Liver (tissue), 9 donors: ENCODE measurements around the gene SUPT6H. TPM values are rescaled to one million over a fixed set of nuclear protein-coding genes. Genes with fewer than 3 reads are reported as not detected.

ENCODE experiments used
- DNase-seq: peaks from one replicate; pipeline ENCODE4 v3.0.0-alpha.2; 2017; ENCODE audit warnings: low spot score
- H3K27ac ChIP-seq, 2 donors: one replicate each; pipeline ENCODE4 v1.7.0; 2013; ENCODE audit warnings: inconsistent platforms in 2 of 2, low read length in 2 of 2, control low read depth in 1 of 2, low read depth in 1 of 2, mild to moderate bottlenecking in 1 of 2
- H3K27me3 ChIP-seq, 4 donors: one replicate each; pipeline versions ENCODE4 v1.6.1 to v1.7.0; 2013; ENCODE audit warnings: low read length in 3 of 4, inconsistent platforms in 1 of 4, mild to moderate bottlenecking in 1 of 4, moderate library complexity in 1 of 4; ENCODE audit not compliant: control insufficient read depth in 4 of 4, insufficient read depth in 4 of 4
- H3K36me3 ChIP-seq, 4 donors: one replicate each; pipeline versions ENCODE4 v1.6.1 to v1.7.0; 2013; ENCODE audit warnings: low read length in 3 of 4, mild to moderate bottlenecking in 3 of 4, low read depth in 1 of 4, moderate library complexity in 1 of 4; ENCODE audit not compliant: control insufficient read depth in 4 of 4, insufficient read depth in 3 of 4
- H3K4me1 ChIP-seq, 4 donors: one replicate each; pipeline versions ENCODE4 v1.6.1 to v1.7.0; 2013; ENCODE audit warnings: low read length in 3 of 4, mild to moderate bottlenecking in 3 of 4, moderate library complexity in 1 of 4; ENCODE audit not compliant: control insufficient read depth in 4 of 4, insufficient read depth in 4 of 4
- H3K4me3 ChIP-seq, 3 donors: one replicate each; pipeline versions ENCODE4 v1.6.1 to v1.7.0; 2013; ENCODE audit warnings: low read length in 3 of 3, control low read depth in 1 of 3, low read depth in 1 of 3, mild to moderate bottlenecking in 1 of 3
- H3K9ac ChIP-seq, 2 donors: one replicate each; pipeline ENCODE4 v1.7.0; 2013; ENCODE audit warnings: low read length in 2 of 2, mild to moderate bottlenecking in 2 of 2, moderate library complexity in 2 of 2, control low read depth in 1 of 2, low read depth in 1 of 2
- H3K9me3 ChIP-seq, 4 donors: one replicate each; pipeline versions ENCODE4 v1.6.1 to v1.7.0; 2013; ENCODE audit warnings: low read length in 3 of 4; ENCODE audit not compliant: control insufficient read depth in 4 of 4
- EGR1 ChIP-seq, 2 donors: IDR thresholded peaks; 2 replicates each; pipeline ENCODE4 v1.6.1; 2016 to 2018; ENCODE audit warnings: antibody characterized with exemption in 2 of 2, low read depth in 2 of 2
- FOXA1 ChIP-seq: IDR thresholded peaks from 2 replicates; pipeline ENCODE4 v1.6.1; 2016; ENCODE audit warnings: antibody characterized with exemption
- FOXA2 ChIP-seq: IDR thresholded peaks from 2 replicates; pipeline ENCODE4 v1.6.1; 2016; ENCODE audit warnings: antibody characterized with exemption
- GABPA ChIP-seq, 2 donors: IDR thresholded peaks in 1 of 2; conservative IDR thresholded peaks in 1 of 2; 2 replicates each; pipeline ENCODE4 v1.6.1; 2016; ENCODE audit warnings: antibody characterized with exemption in 2 of 2, mild to moderate bottlenecking in 1 of 2, moderate library complexity in 1 of 2
- HNF4A ChIP-seq, 2 donors: conservative IDR thresholded peaks; 2 replicates each; pipeline ENCODE4 v1.6.1; 2016; ENCODE audit warnings: antibody characterized with exemption in 2 of 2, mild to moderate bottlenecking in 2 of 2
- HNF4G ChIP-seq: IDR thresholded peaks from 2 replicates; pipeline ENCODE4 v1.6.1; 2016; ENCODE audit warnings: antibody characterized with exemption
- JUND ChIP-seq, 2 donors: IDR thresholded peaks; 2 replicates each; pipeline ENCODE4 v1.6.1; 2016; ENCODE audit warnings: antibody characterized with exemption in 2 of 2
- NR2F2 ChIP-seq: IDR thresholded peaks from 2 replicates; pipeline ENCODE4 v1.6.1; 2016; ENCODE audit warnings: antibody characterized with exemption
- RAD21 ChIP-seq, 2 donors: IDR thresholded peaks; 2 replicates each; pipeline ENCODE4 v1.6.1; 2016; ENCODE audit warnings: antibody characterized with exemption in 2 of 2, mild to moderate bottlenecking in 2 of 2
- RXRA ChIP-seq, 2 donors: IDR thresholded peaks; 2 replicates each; pipeline ENCODE4 v1.6.1; 2017 to 2018; ENCODE audit warnings: antibody characterized with exemption in 2 of 2, mild to moderate bottlenecking in 1 of 2
- SP1 ChIP-seq: IDR thresholded peaks from 2 replicates; pipeline ENCODE4 v1.6.1; 2018; ENCODE audit warnings: antibody characterized with exemption, mild to moderate bottlenecking
- TAF1 ChIP-seq: conservative IDR thresholded peaks from 2 replicates; pipeline ENCODE4 v1.6.1; 2016; ENCODE audit warnings: antibody characterized with exemption, mild to moderate bottlenecking
- YY1 ChIP-seq: IDR thresholded peaks from 2 replicates; pipeline ENCODE4 v1.6.1; 2016; ENCODE audit warnings: antibody characterized with exemption, mild to moderate bottlenecking
- WGBS: extraction: QIAGEN DNeasy Blood & Tissue Kit; methylation state at CpG from one replicate; pipeline ENCODE4 v1.1.7; 2013; 5-methylcytosine and 5-hydroxymethylcytosine counted together
- polyA plus RNA-seq, 2 donors: library from polyadenylated mRNA; stranded (reverse) in 1 of 2; unstranded in 1 of 2; fragments of 200-250 nt in 1 of 2; fragments of >200 nt in 1 of 2; fragmentation: Nextera tagmentation in 1 of 2; extraction: Ambion mirVana in 1 of 2; gene quantifications; one replicate each; pipeline versions ENCODE4 v1.2.1 to v1.2.3, GENCODE V29; 2013 to 2015
- total RNA-seq, 2 donors: library from RNA; depleted of rRNA; stranded (reverse); fragments of >200 nt; gene quantifications; one replicate each; pipeline ENCODE4 v1.2.3, GENCODE V29; 2014
- TF ChIP-seq, protein P1 (sequence below): IDR thresholded peaks from 2 replicates; pipeline ENCODE4 v1.6.1; 2016; ENCODE audit warnings: antibody characterized with exemption
- TF ChIP-seq, protein P2 (sequence below): IDR thresholded peaks from 2 replicates; pipeline ENCODE4 v1.6.1; 2016; ENCODE audit warnings: antibody characterized with exemption
- TF ChIP-seq, protein P3 (sequence below): IDR thresholded peaks from 2 replicates; pipeline ENCODE4 v1.6.1; 2016; ENCODE audit warnings: antibody characterized with exemption, mild to moderate bottlenecking
- TF ChIP-seq, protein P4 (sequence below): IDR thresholded peaks from 2 replicates; pipeline ENCODE4 v1.6.1; 2016; ENCODE audit warnings: antibody characterized with exemption
- TF ChIP-seq, protein P5 (sequence below): fragments of 150-350 bp; IDR thresholded peaks from 2 replicates; pipeline ENCODE4 v1.5.1; 2017; ENCODE audit warnings: improper control_type of control experiment, low read depth, low read length; ENCODE audit not compliant: missing input control
- donor health status: healthy.
- donor health status: healthy.
- donor health status: healthy.
- donor health status: healthy.
- donor health status: healthy.

Gene SUPT6H
- total and polyA plus RNA-seq, 4 donors: 10.6 to 59.1 (median 30.3) TPM

DNA sequence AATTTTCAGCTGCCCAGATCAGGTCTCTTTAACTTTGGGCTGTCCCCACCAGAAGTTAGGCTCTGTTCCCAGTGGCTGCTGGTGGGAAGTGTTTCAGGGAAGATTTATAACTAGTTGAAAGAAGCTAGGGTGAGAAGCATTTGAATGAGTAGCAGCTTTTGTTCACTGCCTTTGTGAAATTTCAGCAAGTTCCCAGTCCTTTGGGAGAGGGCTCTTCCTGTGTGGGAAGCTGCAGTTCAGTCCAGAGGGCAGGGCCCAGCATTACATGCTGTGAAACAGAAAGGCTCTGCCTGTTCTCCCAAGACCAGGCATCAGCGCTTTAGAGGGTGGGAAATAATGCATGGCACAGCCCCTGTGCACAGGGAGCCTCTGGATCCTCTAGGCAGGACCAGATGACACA, 31.9 kb downstream of the SUPT6H start:
- DNase-seq: no peak
- no peaks in the 10 kb centered on the region for H3K27me3 ChIP-seq
- peaks cover 4 to 20% (median 16%) of the 10 kb centered on the region in 4 donors for H3K4me1 ChIP-seq
- H3K27ac ChIP-seq: no peak overlapping the region
- H3K36me3 ChIP-seq: peaks cover 7 to 80% (median 63%) of the 10 kb centered on the region in 4 donors
- WGBS: 98% methylated on average over 1 of the region's 1 CpG
- TF ChIP-seq, protein P1, sequence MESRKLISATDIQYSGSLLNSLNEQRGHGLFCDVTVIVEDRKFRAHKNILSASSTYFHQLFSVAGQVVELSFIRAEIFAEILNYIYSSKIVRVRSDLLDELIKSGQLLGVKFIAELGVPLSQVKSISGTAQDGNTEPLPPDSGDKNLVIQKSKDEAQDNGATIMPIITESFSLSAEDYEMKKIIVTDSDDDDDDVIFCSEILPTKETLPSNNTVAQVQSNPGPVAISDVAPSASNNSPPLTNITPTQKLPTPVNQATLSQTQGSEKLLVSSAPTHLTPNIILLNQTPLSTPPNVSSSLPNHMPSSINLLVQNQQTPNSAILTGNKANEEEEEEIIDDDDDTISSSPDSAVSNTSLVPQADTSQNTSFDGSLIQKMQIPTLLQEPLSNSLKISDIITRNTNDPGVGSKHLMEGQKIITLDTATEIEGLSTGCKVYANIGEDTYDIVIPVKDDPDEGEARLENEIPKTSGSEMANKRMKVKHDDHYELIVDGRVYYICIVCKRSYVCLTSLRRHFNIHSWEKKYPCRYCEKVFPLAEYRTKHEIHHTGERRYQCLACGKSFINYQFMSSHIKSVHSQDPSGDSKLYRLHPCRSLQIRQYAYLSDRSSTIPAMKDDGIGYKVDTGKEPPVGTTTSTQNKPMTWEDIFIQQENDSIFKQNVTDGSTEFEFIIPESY: no peak
- no peak for TF ChIP-seq YY1
- TF ChIP-seq NR2F2: no peak
- no peak for TF ChIP-seq RAD21 (IDR thresholded peaks at IDR 0.05)
- no peak for TF ChIP-seq FOXA1
- TF ChIP-seq, protein P2, sequence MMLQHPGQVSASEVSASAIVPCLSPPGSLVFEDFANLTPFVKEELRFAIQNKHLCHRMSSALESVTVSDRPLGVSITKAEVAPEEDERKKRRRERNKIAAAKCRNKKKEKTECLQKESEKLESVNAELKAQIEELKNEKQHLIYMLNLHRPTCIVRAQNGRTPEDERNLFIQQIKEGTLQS: no peak
- TF ChIP-seq, protein P3, sequence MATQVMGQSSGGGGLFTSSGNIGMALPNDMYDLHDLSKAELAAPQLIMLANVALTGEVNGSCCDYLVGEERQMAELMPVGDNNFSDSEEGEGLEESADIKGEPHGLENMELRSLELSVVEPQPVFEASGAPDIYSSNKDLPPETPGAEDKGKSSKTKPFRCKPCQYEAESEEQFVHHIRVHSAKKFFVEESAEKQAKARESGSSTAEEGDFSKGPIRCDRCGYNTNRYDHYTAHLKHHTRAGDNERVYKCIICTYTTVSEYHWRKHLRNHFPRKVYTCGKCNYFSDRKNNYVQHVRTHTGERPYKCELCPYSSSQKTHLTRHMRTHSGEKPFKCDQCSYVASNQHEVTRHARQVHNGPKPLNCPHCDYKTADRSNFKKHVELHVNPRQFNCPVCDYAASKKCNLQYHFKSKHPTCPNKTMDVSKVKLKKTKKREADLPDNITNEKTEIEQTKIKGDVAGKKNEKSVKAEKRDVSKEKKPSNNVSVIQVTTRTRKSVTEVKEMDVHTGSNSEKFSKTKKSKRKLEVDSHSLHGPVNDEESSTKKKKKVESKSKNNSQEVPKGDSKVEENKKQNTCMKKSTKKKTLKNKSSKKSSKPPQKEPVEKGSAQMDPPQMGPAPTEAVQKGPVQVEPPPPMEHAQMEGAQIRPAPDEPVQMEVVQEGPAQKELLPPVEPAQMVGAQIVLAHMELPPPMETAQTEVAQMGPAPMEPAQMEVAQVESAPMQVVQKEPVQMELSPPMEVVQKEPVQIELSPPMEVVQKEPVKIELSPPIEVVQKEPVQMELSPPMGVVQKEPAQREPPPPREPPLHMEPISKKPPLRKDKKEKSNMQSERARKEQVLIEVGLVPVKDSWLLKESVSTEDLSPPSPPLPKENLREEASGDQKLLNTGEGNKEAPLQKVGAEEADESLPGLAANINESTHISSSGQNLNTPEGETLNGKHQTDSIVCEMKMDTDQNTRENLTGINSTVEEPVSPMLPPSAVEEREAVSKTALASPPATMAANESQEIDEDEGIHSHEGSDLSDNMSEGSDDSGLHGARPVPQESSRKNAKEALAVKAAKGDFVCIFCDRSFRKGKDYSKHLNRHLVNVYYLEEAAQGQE: no peak
- TF ChIP-seq, protein P4, sequence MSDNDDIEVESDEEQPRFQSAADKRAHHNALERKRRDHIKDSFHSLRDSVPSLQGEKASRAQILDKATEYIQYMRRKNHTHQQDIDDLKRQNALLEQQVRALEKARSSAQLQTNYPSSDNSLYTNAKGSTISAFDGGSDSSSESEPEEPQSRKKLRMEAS: no peak
- TF ChIP-seq JUND (IDR thresholded peaks at IDR 0.05): no peak
- no peak for TF ChIP-seq HNF4A (conservative IDR thresholded peaks at IDR 0.05)
- TF ChIP-seq FOXA2: no peak
- TF ChIP-seq, protein P5, sequence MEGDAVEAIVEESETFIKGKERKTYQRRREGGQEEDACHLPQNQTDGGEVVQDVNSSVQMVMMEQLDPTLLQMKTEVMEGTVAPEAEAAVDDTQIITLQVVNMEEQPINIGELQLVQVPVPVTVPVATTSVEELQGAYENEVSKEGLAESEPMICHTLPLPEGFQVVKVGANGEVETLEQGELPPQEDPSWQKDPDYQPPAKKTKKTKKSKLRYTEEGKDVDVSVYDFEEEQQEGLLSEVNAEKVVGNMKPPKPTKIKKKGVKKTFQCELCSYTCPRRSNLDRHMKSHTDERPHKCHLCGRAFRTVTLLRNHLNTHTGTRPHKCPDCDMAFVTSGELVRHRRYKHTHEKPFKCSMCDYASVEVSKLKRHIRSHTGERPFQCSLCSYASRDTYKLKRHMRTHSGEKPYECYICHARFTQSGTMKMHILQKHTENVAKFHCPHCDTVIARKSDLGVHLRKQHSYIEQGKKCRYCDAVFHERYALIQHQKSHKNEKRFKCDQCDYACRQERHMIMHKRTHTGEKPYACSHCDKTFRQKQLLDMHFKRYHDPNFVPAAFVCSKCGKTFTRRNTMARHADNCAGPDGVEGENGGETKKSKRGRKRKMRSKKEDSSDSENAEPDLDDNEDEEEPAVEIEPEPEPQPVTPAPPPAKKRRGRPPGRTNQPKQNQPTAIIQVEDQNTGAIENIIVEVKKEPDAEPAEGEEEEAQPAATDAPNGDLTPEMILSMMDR: no peak
- TF ChIP-seq SP1: no peak
- TF ChIP-seq HNF4G: no peak
- no peak for TF ChIP-seq TAF1
- no peak for TF ChIP-seq GABPA (IDR thresholded peaks at IDR 0.05 in 1 of 2, conservative IDR thresholded peaks at IDR 0.05 in 1 of 2)
- no peak for TF ChIP-seq RXRA (IDR thresholded peaks at IDR 0.05)
- no peak for TF ChIP-seq EGR1 (IDR thresholded peaks at IDR 0.05; ENCODE audit: low read depth in 2 of 2)
- no peaks in the 10 kb centered on the region for H3K9me3 ChIP-seq
- no peak overlapping the region for H3K9ac ChIP-seq
- no peak overlapping the region for H3K4me3 ChIP-seq
